ENCODE results near the gene THAP4. TPM values are rescaled to one million over a fixed set of nuclear protein-coding genes. Genes with fewer than 3 reads are reported as not detected.
A peak's percentile ranks its signal among the peaks of the same experiment; 100 is the strongest.

Gene THAP4
- total RNA-seq, 2 donors from 2014 or later, result 35.0 to 42.5 TPM

DNA sequence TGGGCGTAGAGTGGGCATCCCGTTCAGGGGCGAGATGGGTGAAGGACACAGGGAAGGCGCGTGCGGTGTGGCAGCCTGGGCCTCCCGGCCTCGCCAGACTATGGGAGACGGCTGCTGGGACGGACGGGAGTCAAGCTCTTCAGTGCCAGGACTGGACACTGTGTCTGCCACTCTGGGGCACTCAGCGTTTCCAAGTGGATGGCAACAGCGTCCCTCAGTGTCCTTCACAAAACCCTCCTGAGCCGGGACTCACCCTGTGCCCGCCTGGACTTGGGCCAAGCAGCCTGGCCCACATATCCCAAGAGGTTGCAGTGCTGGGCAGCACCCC is 94.7 kb downstream of the THAP4 start:
- H3K9me3 Mint-ChIP-seq, result no peaks in the 10 kb centered on the region
- no peak for ATAC-seq (replicated peaks)

DNA sequence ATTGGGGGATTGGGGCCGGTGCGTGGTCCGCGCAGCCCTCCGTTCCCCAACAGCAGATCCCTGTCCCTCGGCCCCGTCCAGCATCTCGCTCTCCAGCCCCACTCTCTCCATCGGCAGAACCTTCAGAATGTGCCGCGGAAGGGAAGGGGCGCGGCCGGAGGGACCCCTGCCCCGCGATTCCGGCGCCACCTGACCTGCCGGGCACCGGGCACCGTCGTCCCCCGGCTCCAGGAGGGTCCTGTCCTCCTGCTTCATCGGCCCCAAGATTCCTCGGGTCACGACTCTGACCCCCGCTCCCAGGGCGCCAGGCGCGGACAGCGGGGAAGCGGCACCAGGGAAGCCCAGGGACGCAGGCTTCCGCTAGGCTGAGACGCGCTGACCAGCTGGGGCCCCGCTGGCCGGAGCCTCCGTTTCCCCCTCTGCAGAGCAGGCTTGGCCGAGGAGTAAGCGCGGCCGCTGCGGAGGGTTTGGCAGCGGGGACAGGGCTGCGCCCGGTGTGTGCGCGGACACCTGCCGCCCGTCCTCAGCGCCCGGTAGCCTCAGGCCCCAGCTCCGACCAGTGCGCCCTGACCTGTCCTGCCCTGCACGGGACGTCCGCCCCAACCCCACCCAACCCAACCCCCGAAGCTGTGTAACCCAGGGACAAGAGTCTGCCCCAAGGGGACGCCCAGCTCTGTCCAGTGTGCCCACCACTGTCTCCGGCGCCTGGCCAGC is 95.2 kb downstream of the THAP4 start:
- H3K4me1 Mint-ChIP-seq, result no peaks in the 10 kb centered on the region
- no peak overlapping the region for H3K4me3 Mint-ChIP-seq
- no peaks in the 10 kb centered on the region for H3K9me3 Mint-ChIP-seq
- H3K36me3 Mint-ChIP-seq (ENCODE audit: low read depth), result no peaks in the 10 kb centered on the region
- H3K27me3 Mint-ChIP-seq, result peaks cover 4% of the 10 kb centered on the region
- H3K27ac Mint-ChIP-seq, result no peak overlapping the region
- ATAC-seq (replicated peaks), result no peak

More for the DNA sequence above, 94.7 kb downstream of the THAP4 start:
- no peaks in the 10 kb centered on the region for H3K4me1 Mint-ChIP-seq
- H3K27me3 Mint-ChIP-seq, result peaks cover 7% of the 10 kb centered on the region
- H3K36me3 Mint-ChIP-seq (ENCODE audit: low read depth), result no peaks in the 10 kb centered on the region
- no peak overlapping the region for H3K4me3 Mint-ChIP-seq
- no peak overlapping the region for H3K27ac Mint-ChIP-seq

GRCh38 chr2:241540771-241541561 is 96.0 kb downstream of the THAP4 start:
- H3K4me1 Mint-ChIP-seq, result no peaks in the 10 kb centered on the region
- peak overlapping the region; percentile 38 for H3K4me3 Mint-ChIP-seq
- no peak overlapping the region for H3K27ac Mint-ChIP-seq

GRCh38 chr2:241540401-241540770 is 96.6 kb downstream of the THAP4 start:
- Mint-ChIP-seq H3K36me3 (ENCODE audit: low read depth) (no peaks in the 10 kb centered on the region), H3K27me3 (peaks cover 4% of the 10 kb centered on the region), H3K27ac (no peak overlapping the region), H3K4me1 (no peaks in the 10 kb centered on the region), H3K9me3 (no peaks in the 10 kb centered on the region), H3K4me3 (peak overlapping the region; percentile 38)
- ATAC-seq (replicated peaks), result no peak

More at GRCh38 chr2:241540771-241541561, 96.0 kb downstream of the THAP4 start:
- Mint-ChIP-seq H3K36me3 (ENCODE audit: low read depth) (no peaks in the 10 kb centered on the region), H3K27me3 (peaks cover 4% of the 10 kb centered on the region), H3K9me3 (no peaks in the 10 kb centered on the region)
- ATAC-seq (replicated peaks), result peak; percentile 76

- Mint-ChIP-seq H3K27ac (no peak overlapping the region), H3K4me3 (no peak overlapping the region), H3K9me3 (no peaks in the 10 kb centered on the region), H3K4me1 (no peaks in the 10 kb centered on the region), H3K27me3 (peaks cover 4% of the 10 kb centered on the region), H3K36me3 (ENCODE audit: low read depth) (no peaks in the 10 kb centered on the region)
- ATAC-seq (replicated peaks), result no peak
These were observed 97.2 kb downstream of the THAP4 start for GRCh38 chr2:241539616-241540374.

- Mint-ChIP-seq H3K27ac (no peak overlapping the region), H3K4me1 (no peaks in the 10 kb centered on the region), H3K4me3 (no peak overlapping the region), H3K9me3 (no peaks in the 10 kb centered on the region), H3K27me3 (peaks cover 9% of the 10 kb centered on the region), H3K36me3 (ENCODE audit: low read depth) (no peaks in the 10 kb centered on the region)
- no peak for ATAC-seq (replicated peaks)
These were observed 97.9 kb downstream of the THAP4 start for GRCh38 chr2:241538838-241539615.

- ATAC-seq (replicated peaks), result no peak
- Mint-ChIP-seq H3K36me3 (ENCODE audit: low read depth) (no peaks in the 10 kb centered on the region), H3K4me3 (no peak overlapping the region), H3K9me3 (no peaks in the 10 kb centered on the region), H3K4me1 (no peaks in the 10 kb centered on the region), H3K27me3 (peaks cover 9% of the 10 kb centered on the region), H3K27ac (no peak overlapping the region)
These were observed 100.9 kb downstream of the THAP4 start for GRCh38 chr2:241535871-241536655.

- no peaks in the 10 kb centered on the region for H3K4me1 Mint-ChIP-seq
- no peak overlapping the region for H3K4me3 Mint-ChIP-seq
- no peak for ATAC-seq (replicated peaks)
- no peaks in the 10 kb centered on the region for H3K9me3 Mint-ChIP-seq
- H3K36me3 Mint-ChIP-seq (ENCODE audit: low read depth), result no peaks in the 10 kb centered on the region
- H3K27ac Mint-ChIP-seq, result no peak overlapping the region
- peaks cover 9% of the 10 kb centered on the region for H3K27me3 Mint-ChIP-seq
These were observed 102.1 kb downstream of the THAP4 start for GRCh38 chr2:241534701-241535375.

Other genes starting within 250 kb of the THAP4 start
- 10 to 100 TPM; 86.7 to 87.8 TPM for gene STK25, start 128.6 kb downstream of the THAP4 start, total RNA-seq
- under 1 TPM in 1 of 2 donors, not detected in 1; 0.16 TPM for gene BOK, start 78.4 kb downstream of the THAP4 start, total RNA-seq
- gene ATG4B, start 535 bp upstream of the THAP4 start, total RNA-seq, result 10 to 100 TPM; 88.3 to 91.3 TPM
- 100 to 1,000 TPM in 1 of 2 donors, 10 to 100 TPM in 1; 55.5 to 107 TPM for gene DTYMK, start 49.7 kb upstream of the THAP4 start, total RNA-seq
- gene ING5, start 64.9 kb upstream of the THAP4 start, total RNA-seq, result 10 to 100 TPM; 43.5 to 52.3 TPM
- gene D2HGDH, start 97.5 kb upstream of the THAP4 start, total RNA-seq, result 10 to 100 TPM; 16.0 to 32.7 TPM
- gene GAL3ST2, start 139.7 kb upstream of the THAP4 start, total RNA-seq, result 1 to 10 TPM in 1 of 2 donors, under 1 TPM in 1; 0.35 to 4.1 TPM
- gene NEU4, start 172.0 kb upstream of the THAP4 start, total RNA-seq, result 1 to 10 TPM; 1.1 to 9.8 TPM
- gene PDCD1, start 221.7 kb upstream of the THAP4 start, total RNA-seq, result 10 to 100 TPM; 13.1 to 77.6 TPM
- gene RTP5, start 232.6 kb upstream of the THAP4 start, total RNA-seq, result under 1 TPM in 1 of 2 donors, not detected in 1; 0.58 TPM